KG1 (cell line): ENCODE measurements around the gene MAP2K7.
"Not testable (repeated sequence)": the region's sequence is repeated elsewhere in the genome, so short reads cannot be mapped to it uniquely, and the experiment has no call there.

Experiments used
- DNase-seq: peaks from one replicate; lab custom pipeline; 2025; lab: John Stamatoyannopoulos, UW

MAP2K7 gene

DNA sequence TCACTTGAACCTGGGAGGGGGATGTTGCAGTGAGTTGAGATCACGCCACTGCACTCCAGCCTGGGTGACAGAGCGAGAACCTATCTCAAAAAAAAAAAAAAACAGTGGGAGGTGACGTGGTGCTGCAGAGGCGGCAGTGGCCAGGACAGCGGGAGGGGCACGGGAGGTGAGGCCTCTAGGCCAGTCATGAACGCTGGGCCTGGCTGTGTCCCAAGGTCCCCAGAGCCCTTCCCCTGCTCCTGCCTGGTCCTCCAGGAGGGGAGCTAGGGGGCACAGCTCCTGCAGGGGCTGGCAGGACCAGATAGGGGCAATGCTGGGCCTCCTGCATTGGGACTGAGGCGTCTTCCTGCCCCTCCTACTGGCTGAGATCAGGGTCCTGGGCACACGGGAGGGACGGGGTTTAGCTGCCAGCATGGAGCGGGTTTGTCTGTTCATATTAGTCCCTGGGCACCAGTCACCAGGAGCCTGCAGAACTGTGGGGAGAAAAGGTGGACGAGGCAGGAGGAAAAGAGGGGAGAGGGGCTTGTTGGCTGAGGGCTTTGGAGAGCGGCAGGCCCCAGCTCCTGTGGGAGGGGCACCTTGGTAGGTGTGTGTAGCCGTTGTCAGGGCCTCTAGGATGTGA, 4.5 kb downstream of the MAP2K7 start:
- no peak for DNase-seq

DNA sequence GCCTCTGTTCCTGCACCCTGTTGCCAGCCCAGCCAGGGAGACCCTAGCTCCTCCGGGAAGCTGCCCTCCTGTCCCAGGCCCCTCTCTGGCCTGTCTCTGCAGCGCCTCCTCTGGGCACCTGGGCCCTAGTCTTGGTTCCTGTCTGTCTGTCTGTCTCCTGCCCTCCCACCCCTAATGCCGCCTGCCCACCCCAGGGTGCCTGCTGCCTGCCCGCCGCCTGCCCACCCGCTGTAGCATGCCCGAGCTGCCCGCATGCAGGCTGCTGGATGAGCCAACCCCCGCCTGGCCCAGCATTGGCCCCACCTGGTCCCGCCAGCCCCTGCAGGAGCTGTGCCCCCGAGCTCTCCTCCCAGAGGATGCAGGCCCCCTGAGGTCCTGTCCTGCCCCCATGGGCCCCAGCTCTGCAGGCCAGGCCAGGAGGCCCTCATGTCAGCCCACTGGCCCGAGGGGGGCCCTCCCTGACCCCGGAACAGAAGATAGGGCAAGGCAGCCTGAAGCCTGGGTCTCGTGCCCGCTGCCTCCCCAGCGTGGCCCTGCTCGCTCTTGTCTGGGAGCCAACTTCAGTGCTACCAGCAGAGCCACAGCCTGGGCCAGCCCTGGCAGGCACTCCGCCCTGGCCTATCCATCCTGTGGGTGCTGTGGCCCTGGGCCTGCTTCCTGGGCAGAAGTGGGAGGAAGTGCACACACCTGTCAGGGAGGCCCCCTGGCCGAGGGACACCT, 5.2 kb downstream of the MAP2K7 start:
- DNase-seq = no peak

DNA sequence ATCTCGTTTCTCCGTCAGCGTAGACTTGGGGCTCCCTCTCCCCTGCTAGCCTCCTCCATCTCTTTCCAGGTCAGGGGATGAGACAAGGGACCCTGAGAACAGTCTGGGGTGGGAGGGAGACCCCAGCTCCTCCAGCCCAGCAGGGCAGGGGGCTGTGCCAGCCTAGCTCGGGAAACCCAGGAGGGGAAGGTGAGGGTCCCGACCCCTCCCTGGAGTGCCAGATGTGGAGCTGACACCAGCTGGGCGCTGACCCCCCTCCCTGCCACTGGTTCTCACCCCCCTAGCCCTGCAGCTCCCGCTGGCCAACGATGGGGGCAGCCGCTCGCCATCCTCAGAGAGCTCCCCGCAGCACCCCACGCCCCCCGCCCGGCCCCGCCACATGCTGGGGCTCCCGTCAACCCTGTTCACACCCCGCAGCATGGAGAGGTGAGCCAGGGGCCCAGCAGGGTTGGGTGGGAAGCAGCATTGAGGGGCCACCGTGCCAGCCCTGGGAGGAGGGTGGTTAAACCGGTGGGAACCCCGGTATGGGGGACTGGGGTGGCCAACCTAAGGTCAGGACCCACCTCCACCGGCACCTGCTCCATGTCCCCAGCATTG, 5.9 kb downstream of the MAP2K7 start:
- no peak for DNase-seq

DNA sequence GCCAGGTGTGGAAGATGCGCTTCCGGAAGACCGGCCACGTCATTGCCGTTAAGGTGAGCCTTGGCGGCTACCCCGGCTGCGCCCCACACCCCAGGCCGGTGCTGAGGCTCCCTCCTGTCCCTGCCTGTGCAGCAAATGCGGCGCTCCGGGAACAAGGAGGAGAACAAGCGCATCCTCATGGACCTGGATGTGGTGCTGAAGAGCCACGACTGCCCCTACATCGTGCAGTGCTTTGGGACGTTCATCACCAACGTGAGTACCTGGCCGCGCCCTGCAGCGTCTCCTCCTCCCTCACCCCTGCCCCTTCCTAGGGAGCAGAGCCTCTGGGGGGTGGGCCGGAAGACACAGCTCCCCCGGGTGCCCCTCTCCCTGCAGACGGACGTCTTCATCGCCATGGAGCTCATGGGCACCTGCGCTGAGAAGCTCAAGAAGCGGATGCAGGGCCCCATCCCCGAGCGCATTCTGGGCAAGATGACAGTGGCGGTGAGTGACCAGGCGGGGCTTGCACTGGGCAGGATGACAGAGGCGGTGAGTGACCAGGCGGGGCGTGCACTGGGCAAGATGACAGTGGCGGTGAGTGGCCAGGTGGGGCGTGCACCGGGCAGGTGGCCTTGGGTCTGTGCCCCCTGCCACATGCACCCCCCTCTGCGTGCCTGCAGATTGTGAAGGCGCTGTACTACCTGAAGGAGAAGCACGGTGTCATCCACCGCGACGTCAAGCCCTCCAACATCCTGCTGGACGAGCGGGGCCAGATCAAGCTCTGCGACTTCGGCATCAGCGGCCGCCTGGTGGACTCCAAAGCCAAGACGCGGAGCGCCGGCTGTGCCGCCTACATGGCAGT, 6.9 kb downstream of the MAP2K7 start:
- no peak for DNase-seq

DNA sequence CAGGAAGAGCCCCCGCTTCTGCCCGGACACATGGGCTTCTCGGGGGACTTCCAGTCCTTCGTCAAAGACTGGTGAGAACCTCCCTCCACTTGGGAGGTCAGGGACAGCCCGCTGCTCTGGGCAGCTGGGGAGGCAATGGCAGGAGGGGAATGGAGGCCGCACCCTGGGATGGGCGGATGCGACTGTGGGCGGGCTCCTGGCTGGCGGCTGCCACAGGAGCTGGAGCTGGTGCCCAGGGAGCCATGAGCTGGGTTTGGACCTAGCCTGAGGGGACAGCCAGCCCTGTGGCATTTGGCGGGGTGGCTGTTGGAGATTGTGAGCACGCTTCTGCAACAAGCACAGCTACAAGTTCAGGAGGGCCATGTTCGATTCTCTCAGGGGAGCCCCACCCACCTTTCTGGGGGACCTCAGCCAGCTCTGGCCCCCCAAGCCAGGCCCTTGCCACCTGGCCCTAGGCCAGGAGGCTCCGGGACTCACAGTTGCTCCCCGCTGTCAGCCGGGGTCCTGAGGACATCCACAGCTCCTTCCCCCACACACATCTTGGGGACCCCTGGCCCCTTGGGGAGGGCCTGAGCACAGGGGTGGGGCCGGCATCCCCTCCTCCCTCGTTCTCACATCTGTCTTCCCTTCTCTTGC, 7.9 kb downstream of the MAP2K7 start:
- DNase-seq = no peak

DNA sequence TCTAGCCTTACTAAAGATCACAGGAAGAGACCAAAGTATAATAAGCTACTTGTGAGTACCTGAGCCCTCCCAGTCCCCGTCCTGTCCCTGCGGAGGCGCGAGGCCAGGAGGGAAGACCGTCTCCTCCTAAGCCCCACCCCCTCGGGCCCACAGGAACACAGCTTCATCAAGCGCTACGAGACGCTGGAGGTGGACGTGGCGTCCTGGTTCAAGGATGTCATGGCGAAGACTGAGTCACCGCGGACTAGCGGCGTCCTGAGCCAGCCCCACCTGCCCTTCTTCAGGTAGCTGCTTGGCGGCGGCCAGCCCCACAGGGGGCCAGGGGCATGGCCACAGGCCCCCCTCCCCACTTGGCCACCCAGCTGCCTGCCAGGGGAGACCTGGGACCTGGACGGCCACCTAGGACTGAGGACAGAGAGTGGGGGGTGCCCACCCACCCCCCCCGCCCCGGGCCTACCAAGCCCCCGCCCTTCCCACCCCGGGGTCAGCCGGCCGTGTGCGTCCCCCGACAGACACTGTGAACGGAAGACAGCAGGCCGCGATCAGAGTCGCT, 8.5 kb downstream of the MAP2K7 start:
- no peak for DNase-seq

DNA sequence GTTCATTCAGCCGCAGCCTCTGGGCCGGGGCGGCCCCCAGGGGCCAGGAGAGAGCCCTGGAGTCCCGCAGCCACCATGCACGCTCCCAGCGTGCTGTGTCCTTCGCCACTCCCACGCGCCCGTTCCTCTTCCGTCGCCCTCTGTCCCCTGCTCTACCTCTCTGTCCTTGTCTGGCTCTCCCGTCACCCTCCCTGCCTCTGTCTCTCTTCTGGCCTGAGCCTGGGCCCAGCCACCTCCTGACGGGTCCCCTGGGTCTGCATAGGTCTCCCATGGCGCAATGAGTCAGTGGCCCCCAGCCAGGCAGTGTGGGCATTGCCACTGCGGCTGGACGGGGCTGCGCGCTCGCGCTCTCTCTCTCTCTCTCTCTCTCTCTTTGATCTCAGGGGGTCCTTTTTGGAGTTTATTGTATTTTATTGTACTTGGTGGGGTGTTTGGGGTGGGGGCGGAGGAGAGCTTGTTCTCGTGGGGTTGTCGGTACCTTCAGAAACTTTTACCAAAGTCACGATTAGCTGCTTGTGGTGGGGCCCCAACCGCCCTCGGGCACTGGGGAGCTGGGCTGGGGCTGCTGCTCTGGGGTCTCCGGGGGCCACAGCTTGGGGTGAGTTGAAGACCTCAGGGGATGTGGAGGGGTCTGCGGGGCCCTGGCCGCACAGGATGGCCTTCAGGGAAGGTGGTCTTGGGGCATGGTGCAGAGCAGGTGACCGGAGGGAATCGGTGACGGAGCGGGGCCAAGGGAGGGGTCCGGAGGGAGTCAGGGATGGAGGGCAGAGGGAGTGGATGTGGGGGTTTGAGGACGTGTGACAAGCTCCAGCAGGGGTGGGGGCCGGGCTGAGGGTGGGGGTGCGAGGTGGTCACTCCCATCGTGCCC, 9.3 kb downstream of the MAP2K7 start:
- DNase-seq = no peak

DNA sequence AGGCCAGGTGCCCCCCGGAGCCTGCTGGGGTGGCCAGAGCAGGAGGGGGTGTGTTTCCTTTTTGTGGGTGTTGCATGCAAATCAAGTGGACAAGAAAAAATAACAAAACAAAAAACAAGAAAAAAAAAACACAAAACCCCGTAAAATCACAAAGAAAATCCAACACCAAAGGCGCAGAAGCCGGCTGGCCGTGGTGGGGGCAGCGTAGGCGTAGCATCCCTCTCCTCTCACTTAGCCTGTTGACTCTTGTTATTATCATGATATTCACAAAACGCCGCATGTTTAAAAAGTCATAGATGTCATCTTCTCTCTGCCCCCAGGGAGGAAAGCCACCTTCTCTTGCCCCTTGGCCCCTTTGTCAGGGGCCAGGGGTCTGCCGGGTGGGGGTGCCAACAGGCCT, 10.0 kb downstream of the MAP2K7 start:
- DNase-seq = no peak

DNA sequence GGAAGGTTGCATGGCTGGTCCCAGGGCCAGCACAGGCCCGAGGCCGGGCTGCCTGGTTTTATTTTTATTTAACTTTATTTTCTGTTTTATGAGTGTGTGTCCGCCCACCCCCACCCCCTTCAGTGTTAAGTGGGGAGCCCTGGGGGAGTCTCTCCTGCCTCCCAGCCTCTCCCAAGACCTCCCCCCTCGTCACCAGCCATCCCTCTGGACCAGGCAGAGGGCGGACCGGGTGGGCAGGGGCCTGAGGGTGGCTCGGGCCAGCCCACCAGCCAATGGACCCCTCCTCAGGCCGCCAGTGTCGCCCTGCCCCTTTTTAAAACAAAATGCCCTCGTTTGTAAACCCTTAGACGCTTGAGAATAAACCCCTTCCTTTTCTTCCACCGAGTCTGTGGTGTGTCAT, 10.4 kb downstream of the MAP2K7 start:
- no peak for DNase-seq

DNA sequence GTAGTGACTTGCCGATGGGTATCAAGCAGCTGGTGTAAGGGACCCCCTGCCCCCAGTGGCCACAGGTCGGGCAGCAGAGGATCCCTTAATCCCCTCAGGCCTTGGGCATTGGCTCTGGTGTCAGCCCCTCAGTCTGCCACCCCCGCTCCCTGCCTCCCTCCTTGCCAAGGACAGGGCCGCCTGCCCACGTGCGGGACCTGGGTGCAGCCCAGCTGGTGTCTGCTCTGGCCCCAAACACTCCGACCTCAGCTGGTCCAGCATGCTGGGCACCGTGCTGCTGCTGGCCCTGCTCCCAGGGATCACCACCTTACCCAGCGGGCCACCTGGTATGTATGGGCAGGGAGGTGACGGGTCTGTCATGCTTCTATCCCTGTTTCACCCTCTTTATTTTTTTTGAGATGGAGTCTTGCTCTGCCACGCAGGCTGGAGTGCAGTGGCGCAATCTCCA, 10.9 kb downstream of the MAP2K7 start, which contains the start of gene TGFBR3L:
Gene TGFBR3L (plus strand): TSS at position 233 of the 448 bp plus-strand sequence.
- DNase-seq = no peak

DNA sequence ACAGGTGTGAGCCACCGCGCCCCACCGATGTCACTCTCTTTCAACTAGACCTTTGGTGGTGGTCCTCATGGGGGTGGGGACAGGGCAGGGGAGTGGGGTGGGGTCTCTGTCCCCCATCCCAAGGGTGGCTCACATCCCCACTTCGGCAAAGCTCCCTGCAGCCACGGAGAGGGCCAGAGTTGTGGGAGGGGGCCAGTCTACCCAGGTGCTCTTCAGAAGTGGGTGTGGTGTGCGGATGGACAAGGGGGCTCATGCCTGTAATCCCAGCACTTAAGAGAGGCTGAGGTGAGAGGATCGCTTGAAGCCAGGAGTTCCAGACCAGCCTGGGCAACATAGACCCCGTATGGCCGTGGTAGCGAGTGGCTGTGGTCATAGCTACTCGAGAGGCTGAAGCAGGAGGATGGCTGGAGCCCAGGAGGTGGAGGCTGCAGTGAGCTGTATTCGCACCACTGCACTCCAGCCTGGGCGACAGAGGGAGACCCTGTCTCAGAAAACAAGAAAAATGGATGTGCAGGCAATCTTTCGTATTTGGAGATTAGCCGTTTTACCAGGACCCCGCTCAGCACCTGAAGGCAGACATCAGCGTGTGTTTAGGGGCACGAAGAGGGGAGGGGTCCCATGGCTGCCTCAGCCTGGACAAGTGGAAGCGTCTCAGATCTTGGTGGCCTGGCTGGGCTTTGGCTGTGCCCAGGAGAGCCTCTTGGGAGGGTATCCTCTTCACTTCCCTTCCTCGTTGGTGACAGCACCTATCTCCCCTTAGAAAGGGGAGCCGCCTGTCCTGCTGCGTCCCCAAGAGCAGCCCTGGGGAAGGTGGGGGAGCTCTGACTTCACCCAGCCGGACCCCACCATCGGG, 11.8 kb downstream of the MAP2K7 start:
- DNase-seq = no peak

DNA sequence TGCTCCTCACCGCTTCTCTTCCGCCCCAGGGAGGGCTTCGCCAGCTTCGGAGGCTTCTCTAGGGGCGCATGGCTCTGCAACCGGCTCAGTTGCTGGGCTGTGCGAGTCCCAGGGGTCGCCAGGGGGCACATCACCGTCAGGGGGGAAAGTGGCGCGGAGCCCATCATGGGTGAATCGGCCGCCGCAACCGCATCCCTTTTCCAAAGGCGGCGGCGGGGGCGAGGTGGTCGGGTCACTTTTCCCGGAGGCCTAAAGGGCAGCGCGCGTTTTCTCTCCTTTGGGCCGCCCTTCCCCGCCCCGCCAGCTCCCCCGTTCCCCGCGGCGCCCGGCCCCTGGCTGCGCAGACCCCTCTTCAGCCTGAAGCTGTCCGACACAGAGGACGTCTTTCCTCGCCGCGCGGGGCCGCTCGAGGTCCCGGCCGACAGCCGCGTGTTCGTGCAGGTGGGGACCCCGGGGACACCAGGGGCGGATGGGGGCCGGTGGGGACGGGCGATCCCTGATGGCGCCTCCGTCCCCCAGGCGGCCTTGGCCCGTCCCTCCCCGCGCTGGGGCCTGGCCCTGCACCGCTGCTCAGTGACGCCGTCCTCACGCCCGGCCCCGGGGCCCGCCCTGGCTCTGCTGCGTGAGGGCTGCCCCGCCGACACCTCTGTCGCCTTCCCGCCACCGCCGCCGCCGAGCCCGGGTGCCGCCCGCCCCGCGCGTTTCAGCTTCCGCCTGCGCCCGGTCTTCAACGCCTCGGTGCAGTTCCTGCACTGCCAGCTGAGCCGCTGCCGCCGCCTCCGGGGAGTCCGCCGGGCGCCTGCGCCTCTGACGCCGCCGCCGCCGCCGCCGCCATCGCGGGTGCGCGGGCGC, 12.7 kb downstream of the MAP2K7 start:
- no peak for DNase-seq

DNA sequence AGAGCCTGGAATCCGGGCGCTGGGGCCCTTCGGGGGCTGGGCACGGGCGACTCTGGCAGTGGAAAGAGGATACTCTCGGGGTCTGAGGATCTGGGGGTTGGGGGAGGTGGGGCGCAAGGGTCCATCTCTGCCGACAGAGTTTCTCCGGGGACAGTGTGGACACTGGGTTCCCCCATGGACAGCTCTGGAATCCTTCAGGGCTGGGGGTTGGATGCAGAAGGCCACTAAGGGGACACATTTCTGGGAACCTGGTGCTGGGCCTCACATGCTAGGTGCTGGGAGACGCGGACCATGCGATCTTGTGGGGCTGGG, 13.2 kb downstream of the MAP2K7 start:
- DNase-seq = no peak

DNA sequence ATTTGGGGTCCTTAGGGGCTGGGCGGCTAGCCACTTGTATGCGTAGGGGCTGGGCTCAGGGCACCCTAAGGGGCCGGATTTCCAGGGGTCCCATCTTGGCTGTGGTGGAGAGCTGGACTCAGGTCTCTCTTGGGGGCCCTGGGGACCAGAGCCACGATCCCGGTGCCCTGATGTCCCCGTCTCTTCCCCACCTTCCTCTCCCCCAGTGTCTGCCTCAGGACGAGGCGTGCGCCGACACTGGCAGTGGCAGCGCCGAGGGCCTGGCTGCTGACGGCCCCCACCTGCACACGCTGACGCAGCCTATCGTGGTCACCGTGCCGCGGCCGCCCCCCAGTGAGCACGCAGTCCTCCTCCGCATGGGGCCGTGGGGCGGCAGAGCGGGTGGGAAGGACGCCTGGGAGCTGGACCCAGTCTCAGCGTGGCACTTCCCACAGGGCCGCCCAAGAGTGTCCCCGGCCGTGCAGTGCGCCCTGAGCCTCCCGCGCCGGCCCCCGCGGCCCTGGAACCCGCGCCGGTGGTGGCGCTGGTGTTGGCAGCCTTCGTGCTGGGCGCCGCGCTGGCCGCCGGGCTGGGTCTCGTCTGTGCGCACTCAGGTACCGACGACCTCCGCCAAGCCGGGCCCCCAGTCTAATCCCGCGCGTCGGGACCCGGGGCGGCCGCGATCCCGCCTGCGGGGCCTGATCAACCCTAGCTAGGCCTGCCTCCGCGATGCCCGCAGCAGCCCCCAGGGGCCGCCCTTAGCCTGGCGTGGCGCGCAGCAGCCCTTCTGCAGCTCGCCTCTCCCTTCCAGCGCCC, 13.8 kb downstream of the MAP2K7 start:
- DNase-seq = peak; percentile 42

DNA sequence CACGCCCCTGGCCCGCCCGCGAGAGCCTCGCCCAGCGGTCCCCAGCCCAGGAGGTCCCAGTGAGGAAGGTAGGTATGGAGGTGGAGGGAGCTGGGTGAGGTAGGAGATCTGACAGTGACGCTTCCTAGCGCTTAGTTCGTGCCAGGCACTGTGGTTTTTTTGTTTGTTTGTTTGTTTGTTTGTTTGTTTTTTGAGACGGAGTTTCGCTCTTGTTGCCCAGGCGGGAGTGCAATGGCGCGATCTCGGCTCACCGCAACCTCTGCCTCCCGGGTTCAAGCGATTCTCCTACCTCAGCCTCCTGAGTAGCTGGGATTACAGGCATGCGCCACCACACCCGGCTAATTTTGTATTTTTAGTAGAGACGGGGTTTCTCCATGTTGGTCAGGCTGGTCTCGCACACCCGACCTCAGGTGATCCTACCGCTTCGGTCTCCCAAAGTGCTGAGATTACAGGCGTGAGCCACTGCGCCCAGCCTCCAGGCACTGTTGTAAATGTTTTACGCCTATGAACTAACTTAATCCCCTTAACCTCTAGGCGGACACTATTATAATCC, 14.5 kb downstream of the MAP2K7 start:
- DNase-seq = not testable (repeated sequence)

DNA sequence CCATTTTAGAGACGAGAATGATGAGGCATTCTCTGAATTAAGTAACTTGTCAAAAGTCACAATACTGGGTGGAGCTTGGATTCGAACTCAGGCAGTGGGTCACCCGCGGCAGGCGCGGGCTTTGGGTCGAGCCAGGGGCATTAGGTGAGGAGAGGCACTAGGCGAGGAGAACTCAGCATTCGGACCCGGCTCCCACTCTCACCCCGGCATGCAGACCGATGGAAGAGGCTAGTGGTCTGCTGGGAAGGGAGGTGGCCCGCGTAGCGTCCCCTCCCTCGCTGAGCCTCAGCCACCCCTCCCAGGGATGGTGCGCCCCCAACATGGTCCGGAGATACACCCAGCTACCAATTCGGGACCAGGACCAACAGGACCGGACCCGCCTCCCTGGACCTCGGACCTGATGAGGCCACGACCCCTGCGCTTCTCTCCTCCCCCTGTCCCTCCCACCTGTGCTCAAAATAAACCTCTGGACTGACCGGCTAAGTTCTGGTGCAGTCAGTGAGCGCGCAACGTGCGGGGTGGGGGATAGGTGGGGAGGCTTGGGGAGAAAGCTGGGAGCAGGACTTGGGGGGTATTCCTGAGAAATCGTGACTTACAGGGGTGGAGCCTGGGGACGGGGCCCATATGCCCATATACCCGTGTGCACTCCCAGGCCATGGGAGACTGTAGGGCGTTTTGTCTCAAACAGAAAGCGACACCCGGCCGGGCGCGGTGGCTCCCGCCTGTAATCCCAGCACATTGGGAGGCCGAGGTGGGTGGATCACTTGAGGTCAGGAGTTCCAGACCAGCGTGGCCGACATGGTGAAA, 15.1 kb downstream of the MAP2K7 start:
- no peak for DNase-seq
